Mucosa of descending colon (tissue), 3 donors: ENCODE results near the gene P3R3URF. TPM values are rescaled to one million over a fixed set of nuclear protein-coding genes. Genes with fewer than 3 reads are reported as not detected.

Experiments used
- ATAC-seq: fragments of 200-7000 bp; cut with Tn5 transposase; one replicate; pipeline ENCODE4 v1.9.1; 2020; ENCODE audit warnings: mild to moderate bottlenecking, moderate library complexity
- DNase-seq, 3 donors: peaks; one replicate each; pipeline ENCODE4 v3.0.0-alpha.2; 2020
- H3K36me3 ChIP-seq: fragments of 200-600 bp; one replicate; pipeline ENCODE4 v1.8.0; 2021; ENCODE audit warnings: low read depth, mild to moderate bottlenecking
- H3K4me1 ChIP-seq: fragments of 200-600 bp; one replicate; pipeline ENCODE4 v1.8.0; 2021; ENCODE audit warnings: low read depth, mild to moderate bottlenecking
- H3K4me3 ChIP-seq: fragments of 200-600 bp; one replicate; pipeline ENCODE4 v1.8.0; 2021; ENCODE audit warnings: mild to moderate bottlenecking
- H3K9me3 ChIP-seq: fragments of 200-600 bp; one replicate; pipeline ENCODE4 v1.8.0; 2021; ENCODE audit warnings: mild to moderate bottlenecking
- CTCF ChIP-seq: fragments of 200-600 bp; IDR thresholded peaks from one replicate; pipeline ENCODE4 v1.8.0; 2022; ENCODE audit warnings: antibody characterized with exemption, mild to moderate bottlenecking
- intact Hi-C, 2 donors: fragments of 100-400 bp; cut with DNase I in 1 of 2; cut with micrococcal nuclease in 1 of 2; formaldehyde crosslinking; loops; one replicate each; pipeline versions ENCODE4 v1.11.0 to v1.11.1; 2022; cut with DNase I, micrococcal nuclease
- total RNA-seq, 3 donors: library from RNA; stranded (reverse); fragmentation: NEBNext Ultra II Directional in 2 of 3; extraction: Animal tissue kit (Norgen Biotek cat#: 25700) in 2 of 3; gene quantifications; one replicate each; pipeline versions ENCODE4 v1.2.1 to v1.2.4, GENCODE V29; 2021 to 2023
- donor health status: DM: no; HTN: no; CAD: no; lungs with moderate emphysema.
- donor health status: DM: no; HTN: no; CAD: no.
- donor health status: DM: no; HTN: yes; CAD: no.

P3R3URF gene
- total RNA-seq, 3 donors from 2014 or later, result not detected

- no peak for TF ChIP-seq CTCF
- no peaks in the 10 kb centered on the region for H3K9me3 ChIP-seq
- intact Hi-C loops, result loop anchor here in 1 of 2 donors (5.0 kb wide), 1 partner anchor 146 kb away; no protein-coding TSS in a partner anchor
- ATAC-seq (peak; percentile 53), DNase-seq (peak; percentile 77 to 92 (median 83))
- H3K4me3 ChIP-seq, result no peak overlapping the region
- H3K36me3 ChIP-seq, result no peaks in the 10 kb centered on the region
- peaks cover 37% of the 10 kb centered on the region for H3K4me1 ChIP-seq
Observed at GRCh38 chr1:46183079-46183847, 7.0 kb upstream of the P3R3URF start.

GRCh38 chr1:46181343-46182260 is 5.3 kb upstream of the P3R3URF start:
- no peaks in the 10 kb centered on the region for H3K9me3 ChIP-seq
- peaks cover 25% of the 10 kb centered on the region for H3K4me1 ChIP-seq
- no peaks in the 10 kb centered on the region for H3K36me3 ChIP-seq
- no peak for TF ChIP-seq CTCF
- intact Hi-C loops, result loop anchor here in 1 of 2 donors (5.0 kb wide), 1 partner anchor 144 kb away; no protein-coding TSS in a partner anchor
- H3K4me3 ChIP-seq, result peak overlapping the region; percentile 17
- DNase-seq (peak in 2 of 3 donors; percentile 51 to 67), ATAC-seq (peak; percentile 46)

- Histone ChIP-seq H3K4me1 (peaks cover 14% of the 10 kb centered on the region), H3K9me3 (no peaks in the 10 kb centered on the region), H3K4me3 (peak overlapping the region; percentile 17), H3K36me3 (no peaks in the 10 kb centered on the region)
- peak; percentile 44 for TF ChIP-seq CTCF
- ATAC-seq, result peak; percentile 75
- intact Hi-C loops, result loop anchor here in 1 of 2 donors (5.0 kb wide), 1 partner anchor 143 kb away; no protein-coding TSS in a partner anchor
- peak; percentile 92 to 95 (median 93) for DNase-seq
Observed at GRCh38 chr1:46180082-46180616, 3.9 kb upstream of the P3R3URF start.

GRCh38 chr1:46179138-46180081 is 3.1 kb upstream of the P3R3URF start:
- Histone ChIP-seq H3K9me3 (no peaks in the 10 kb centered on the region), H3K36me3 (no peaks in the 10 kb centered on the region), H3K4me1 (peaks cover 7% of the 10 kb centered on the region), H3K4me3 (no peak overlapping the region)
- peak; percentile 69 for TF ChIP-seq CTCF
- ATAC-seq (peak; percentile 65), DNase-seq (peak in 2 of 3 donors; percentile 75 to 96)
- intact Hi-C loops, result loop anchor here (2.0 to 5.0 kb wide), 2 partner anchors 142 to 143 kb away; no protein-coding TSS in a partner anchor
